Measurements from ENCODE around the gene SHOC2. TPM values are rescaled to one million over a fixed set of nuclear protein-coding genes. Genes with fewer than 3 reads are reported as not detected.

SHOC2 gene
- total and polyA plus RNA-seq, 2 of the 8 experiments (the other 6 are each of a cell fraction or from before 2014, with no cell fraction given), result 7.6 to 28.2 TPM

GRCh38 chr10:110959379-110960332 lies 40.3 kb downstream of the SHOC2 start (continued):
- TF ChIP-seq SIRT6 (IDR thresholded peaks at IDR 0.05; ENCODE audit: low read length), result no peak
- no peak for TF ChIP-seq RXRA (IDR thresholded peaks at IDR 0.05; ENCODE audit: insufficient read depth, low read depth, low read length)
- no peak for TF ChIP-seq SP2 (IDR thresholded peaks at IDR 0.05; ENCODE audit: low read length)
- no peak for TF ChIP-seq CTBP2 (IDR thresholded peaks at IDR 0.05; ENCODE audit: borderline replicate concordance, insufficient read depth, insufficient read length, low read length)

Measured in H1 (cell line).